ENCODE measurements around the gene CNTN5. TPM values are rescaled to one million over a fixed set of nuclear protein-coding genes. Genes with fewer than 3 reads are reported as not detected.

The CNTN5 gene
- polyA plus RNA-seq, 1 donor (not counting 4 experiments of a cell fraction or from before 2014, with no cell fraction given), result not detected

DNA sequence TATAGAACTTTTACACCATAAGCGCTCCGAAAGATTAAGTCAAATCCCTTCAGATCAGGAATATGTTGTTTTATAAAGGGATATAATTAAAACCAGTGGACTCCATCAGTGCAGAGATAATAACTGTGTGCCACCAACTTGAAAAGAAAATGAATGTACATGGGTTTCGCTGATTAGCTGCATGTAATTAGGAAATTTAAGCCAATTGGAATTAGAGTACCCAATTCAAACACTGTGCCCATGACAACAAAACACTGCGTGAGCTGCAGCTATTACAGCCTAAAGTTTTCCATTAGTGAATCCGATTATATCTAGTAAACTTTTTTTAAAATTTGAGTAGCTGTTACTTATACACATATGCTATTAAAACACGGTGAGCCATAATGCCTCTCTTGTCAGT, 1274.0 kb downstream of the CNTN5 start:
- H3K27me3 ChIP-seq (ENCODE audit: control insufficient read depth, extremely low read depth, insufficient read depth, low read length), result no peaks in the 10 kb centered on the region
- no peak for TF ChIP-seq CTCF (optimal IDR thresholded peaks at IDR 0.05 in 1 of 3, IDR thresholded peaks at IDR 0.05 in 1 of 3, conservative IDR thresholded peaks at IDR 0.05 in 1 of 3; ENCODE audit: extremely low read depth in 1 of 3, insufficient read depth in 2 of 3, low read length in 3 of 3)
- TF ChIP-seq EZH2 (IDR thresholded peaks at IDR 0.05; ENCODE audit: low read length), result no peak
- no peaks in the 10 kb centered on the region for H3K79me2 ChIP-seq (ENCODE audit: control insufficient read depth, insufficient read depth, low read length)
- H3K4me2 ChIP-seq (ENCODE audit: control insufficient read depth, extremely low read depth, insufficient read depth, low read depth, low read length), result no peak overlapping the region
- DNase-seq (ENCODE audit: low read depth, low spot score) (no peak), FAIRE-seq (no peak)
- no peak overlapping the region for H2AFZ ChIP-seq (ENCODE audit: control insufficient read depth, low read length)
- no peaks in the 10 kb centered on the region for H3K36me3 ChIP-seq (ENCODE audit: control insufficient read depth in 2 of 2, extremely low read depth in 1 of 2, insufficient read depth in 2 of 2, low read length in 2 of 2)
- H4K20me1 ChIP-seq (ENCODE audit: control insufficient read depth, extremely low read depth, insufficient read depth, low read length), result no peaks in the 10 kb centered on the region
- no peak overlapping the region for H3K4me3 ChIP-seq (ENCODE audit: control insufficient read depth in 2 of 3, extremely low read depth in 1 of 3, insufficient read depth in 2 of 3, low read depth in 1 of 3, low read length in 3 of 3)
- no peak overlapping the region for H3K9ac ChIP-seq (ENCODE audit: control insufficient read depth, extremely low read depth, insufficient read depth, low read length)
- H3K9me1 ChIP-seq (ENCODE audit: control insufficient read depth, extremely low read depth, insufficient read depth, low read length), result no peaks in the 10 kb centered on the region
- H3K27ac ChIP-seq (ENCODE audit: control insufficient read depth, insufficient read depth, low read length), result no peak overlapping the region
- H3K4me1 ChIP-seq (ENCODE audit: control insufficient read depth, extremely low read depth, insufficient read depth, low read length), result no peaks in the 10 kb centered on the region
- dilution Hi-C loops (cut with MboI; ENCODE audit: extremely low pct_ligation_motif_present, low sequenced_read_pairs), result no loop called here
- H3K9me3 ChIP-seq (ENCODE audit: control insufficient read depth, low read depth, low read length), result no peaks in the 10 kb centered on the region

- H3K9ac ChIP-seq (ENCODE audit: control insufficient read depth, extremely low read depth, insufficient read depth, low read length), result no peak overlapping the region
- H3K4me3 ChIP-seq (ENCODE audit: control insufficient read depth in 2 of 3, extremely low read depth in 1 of 3, insufficient read depth in 2 of 3, low read depth in 1 of 3, low read length in 3 of 3), result no peak overlapping the region
- no peaks in the 10 kb centered on the region for H4K20me1 ChIP-seq (ENCODE audit: control insufficient read depth, extremely low read depth, insufficient read depth, low read length)
- no peak for TF ChIP-seq EZH2 (IDR thresholded peaks at IDR 0.05; ENCODE audit: low read length)
- TF ChIP-seq CTCF (optimal IDR thresholded peaks at IDR 0.05 in 1 of 3, IDR thresholded peaks at IDR 0.05 in 1 of 3, conservative IDR thresholded peaks at IDR 0.05 in 1 of 3; ENCODE audit: extremely low read depth in 1 of 3, insufficient read depth in 2 of 3, low read length in 3 of 3), result no peak
- H3K9me1 ChIP-seq (ENCODE audit: control insufficient read depth, extremely low read depth, insufficient read depth, low read length), result no peaks in the 10 kb centered on the region
- H3K9me3 ChIP-seq (ENCODE audit: control insufficient read depth, low read depth, low read length), result no peaks in the 10 kb centered on the region
- no peaks in the 10 kb centered on the region for H3K27me3 ChIP-seq (ENCODE audit: control insufficient read depth, extremely low read depth, insufficient read depth, low read length)
- no peak for DNase-seq (ENCODE audit: low read depth, low spot score)
- no peaks in the 10 kb centered on the region for H3K36me3 ChIP-seq (ENCODE audit: control insufficient read depth in 2 of 2, extremely low read depth in 1 of 2, insufficient read depth in 2 of 2, low read length in 2 of 2)
- no peak overlapping the region for H3K4me2 ChIP-seq (ENCODE audit: control insufficient read depth, extremely low read depth, insufficient read depth, low read depth, low read length)
- dilution Hi-C loops (cut with MboI; ENCODE audit: extremely low pct_ligation_motif_present, low sequenced_read_pairs), result no loop called here
- H3K4me1 ChIP-seq (ENCODE audit: control insufficient read depth, extremely low read depth, insufficient read depth, low read length), result no peaks in the 10 kb centered on the region
- H2AFZ ChIP-seq (ENCODE audit: control insufficient read depth, low read length), result no peak overlapping the region
- H3K27ac ChIP-seq (ENCODE audit: control insufficient read depth, insufficient read depth, low read length), result no peak overlapping the region
- no peak for FAIRE-seq
- no peaks in the 10 kb centered on the region for H3K79me2 ChIP-seq (ENCODE audit: control insufficient read depth, insufficient read depth, low read length)
Measured at GRCh38 chr11:100296051-100296679, 1275.4 kb downstream of the CNTN5 start.
